Liver (tissue), 9 donors: Measurements from ENCODE around the gene ATP11C. TPM values are rescaled to one million over a fixed set of nuclear protein-coding genes. Genes with fewer than 3 reads are reported as not detected.

Experiments
- DNase-seq: peaks from one replicate; pipeline ENCODE4 v3.0.0-alpha.2; 2017; ENCODE audit warnings: low spot score
- H3K27ac ChIP-seq, 2 donors: one replicate each; pipeline ENCODE4 v1.7.0; 2013; ENCODE audit warnings: inconsistent platforms in 2 of 2, low read length in 2 of 2, control low read depth in 1 of 2, low read depth in 1 of 2, mild to moderate bottlenecking in 1 of 2
- H3K27me3 ChIP-seq, 4 donors: one replicate each; pipeline versions ENCODE4 v1.6.1 to v1.7.0; 2013; ENCODE audit warnings: low read length in 3 of 4, inconsistent platforms in 1 of 4, mild to moderate bottlenecking in 1 of 4, moderate library complexity in 1 of 4; ENCODE audit not compliant: control insufficient read depth in 4 of 4, insufficient read depth in 4 of 4
- H3K36me3 ChIP-seq, 4 donors: one replicate each; pipeline versions ENCODE4 v1.6.1 to v1.7.0; 2013; ENCODE audit warnings: low read length in 3 of 4, mild to moderate bottlenecking in 3 of 4, low read depth in 1 of 4, moderate library complexity in 1 of 4; ENCODE audit not compliant: control insufficient read depth in 4 of 4, insufficient read depth in 3 of 4
- H3K4me1 ChIP-seq, 4 donors: one replicate each; pipeline versions ENCODE4 v1.6.1 to v1.7.0; 2013; ENCODE audit warnings: low read length in 3 of 4, mild to moderate bottlenecking in 3 of 4, moderate library complexity in 1 of 4; ENCODE audit not compliant: control insufficient read depth in 4 of 4, insufficient read depth in 4 of 4
- H3K4me3 ChIP-seq, 3 donors: one replicate each; pipeline versions ENCODE4 v1.6.1 to v1.7.0; 2013; ENCODE audit warnings: low read length in 3 of 3, control low read depth in 1 of 3, low read depth in 1 of 3, mild to moderate bottlenecking in 1 of 3
- H3K9ac ChIP-seq, 2 donors: one replicate each; pipeline ENCODE4 v1.7.0; 2013; ENCODE audit warnings: low read length in 2 of 2, mild to moderate bottlenecking in 2 of 2, moderate library complexity in 2 of 2, control low read depth in 1 of 2, low read depth in 1 of 2
- H3K9me3 ChIP-seq, 4 donors: one replicate each; pipeline versions ENCODE4 v1.6.1 to v1.7.0; 2013; ENCODE audit warnings: low read length in 3 of 4; ENCODE audit not compliant: control insufficient read depth in 4 of 4
- EGR1 ChIP-seq, 2 donors: IDR thresholded peaks; 2 replicates each; pipeline ENCODE4 v1.6.1; 2016 to 2018; ENCODE audit warnings: antibody characterized with exemption in 2 of 2, low read depth in 2 of 2
- FOXA1 ChIP-seq: IDR thresholded peaks from 2 replicates; pipeline ENCODE4 v1.6.1; 2016; ENCODE audit warnings: antibody characterized with exemption
- FOXA2 ChIP-seq: IDR thresholded peaks from 2 replicates; pipeline ENCODE4 v1.6.1; 2016; ENCODE audit warnings: antibody characterized with exemption
- GABPA ChIP-seq, 2 donors: IDR thresholded peaks in 1 of 2; conservative IDR thresholded peaks in 1 of 2; 2 replicates each; pipeline ENCODE4 v1.6.1; 2016; ENCODE audit warnings: antibody characterized with exemption in 2 of 2, mild to moderate bottlenecking in 1 of 2, moderate library complexity in 1 of 2
- HNF4A ChIP-seq, 2 donors: conservative IDR thresholded peaks; 2 replicates each; pipeline ENCODE4 v1.6.1; 2016; ENCODE audit warnings: antibody characterized with exemption in 2 of 2, mild to moderate bottlenecking in 2 of 2
- HNF4G ChIP-seq: IDR thresholded peaks from 2 replicates; pipeline ENCODE4 v1.6.1; 2016; ENCODE audit warnings: antibody characterized with exemption
- JUND ChIP-seq, 2 donors: IDR thresholded peaks; 2 replicates each; pipeline ENCODE4 v1.6.1; 2016; ENCODE audit warnings: antibody characterized with exemption in 2 of 2
- NR2F2 ChIP-seq: IDR thresholded peaks from 2 replicates; pipeline ENCODE4 v1.6.1; 2016; ENCODE audit warnings: antibody characterized with exemption
- RAD21 ChIP-seq, 2 donors: IDR thresholded peaks; 2 replicates each; pipeline ENCODE4 v1.6.1; 2016; ENCODE audit warnings: antibody characterized with exemption in 2 of 2, mild to moderate bottlenecking in 2 of 2
- RXRA ChIP-seq, 2 donors: IDR thresholded peaks; 2 replicates each; pipeline ENCODE4 v1.6.1; 2017 to 2018; ENCODE audit warnings: antibody characterized with exemption in 2 of 2, mild to moderate bottlenecking in 1 of 2
- SP1 ChIP-seq: IDR thresholded peaks from 2 replicates; pipeline ENCODE4 v1.6.1; 2018; ENCODE audit warnings: antibody characterized with exemption, mild to moderate bottlenecking
- TAF1 ChIP-seq: conservative IDR thresholded peaks from 2 replicates; pipeline ENCODE4 v1.6.1; 2016; ENCODE audit warnings: antibody characterized with exemption, mild to moderate bottlenecking
- YY1 ChIP-seq: IDR thresholded peaks from 2 replicates; pipeline ENCODE4 v1.6.1; 2016; ENCODE audit warnings: antibody characterized with exemption, mild to moderate bottlenecking
- WGBS: extraction: QIAGEN DNeasy Blood & Tissue Kit; methylation state at CpG from one replicate; pipeline ENCODE4 v1.1.7; 2013; 5-methylcytosine and 5-hydroxymethylcytosine counted together
- polyA plus RNA-seq, 2 donors: library from polyadenylated mRNA; stranded (reverse) in 1 of 2; unstranded in 1 of 2; fragments of 200-250 nt in 1 of 2; fragments of >200 nt in 1 of 2; fragmentation: Nextera tagmentation in 1 of 2; extraction: Ambion mirVana in 1 of 2; gene quantifications; one replicate each; pipeline versions ENCODE4 v1.2.1 to v1.2.3, GENCODE V29; 2013 to 2015
- total RNA-seq, 2 donors: library from RNA; depleted of rRNA; stranded (reverse); fragments of >200 nt; gene quantifications; one replicate each; pipeline ENCODE4 v1.2.3, GENCODE V29; 2014
- TF ChIP-seq, protein P1 (sequence below): IDR thresholded peaks from 2 replicates; pipeline ENCODE4 v1.6.1; 2016; ENCODE audit warnings: antibody characterized with exemption
- TF ChIP-seq, protein P2 (sequence below): fragments of 150-350 bp; IDR thresholded peaks from 2 replicates; pipeline ENCODE4 v1.5.1; 2017; ENCODE audit warnings: improper control_type of control experiment, low read depth, low read length; ENCODE audit not compliant: missing input control
- TF ChIP-seq, protein P3 (sequence below): IDR thresholded peaks from 2 replicates; pipeline ENCODE4 v1.6.1; 2016; ENCODE audit warnings: antibody characterized with exemption
- TF ChIP-seq, protein P4 (sequence below): IDR thresholded peaks from 2 replicates; pipeline ENCODE4 v1.6.1; 2016; ENCODE audit warnings: antibody characterized with exemption
- TF ChIP-seq, protein P5 (sequence below): IDR thresholded peaks from 2 replicates; pipeline ENCODE4 v1.6.1; 2016; ENCODE audit warnings: antibody characterized with exemption, mild to moderate bottlenecking
- donor health status: healthy.
- donor health status: healthy.
- donor health status: healthy.
- donor health status: healthy.
- donor health status: healthy.

ATP11C gene
- total and polyA plus RNA-seq, 4 donors: 11.8 to 52.1 (median 18.9) TPM

DNA sequence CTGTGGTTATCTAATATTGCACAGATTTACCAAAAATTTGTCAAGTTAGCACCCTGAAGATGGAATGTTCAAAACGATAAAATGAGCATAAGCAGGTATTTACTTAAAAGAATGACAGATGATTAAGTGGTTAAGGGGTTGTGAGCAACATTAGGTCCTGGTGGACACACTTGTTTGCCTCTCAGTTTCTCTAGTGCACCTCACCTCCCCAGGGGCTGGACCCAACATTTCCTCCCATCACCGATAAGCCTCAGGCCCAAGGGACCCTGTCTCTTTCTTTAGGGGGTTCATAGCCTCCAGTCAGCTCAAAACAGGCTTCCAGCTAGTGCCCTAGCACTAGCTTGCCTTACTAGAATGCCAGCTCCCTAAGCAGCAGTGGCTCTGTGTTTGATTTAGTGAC is 88.0 kb downstream of the ATP11C start:
- TF ChIP-seq RAD21 (IDR thresholded peaks at IDR 0.05): no peak
- TF ChIP-seq HNF4G: no peak
- no peak for TF ChIP-seq HNF4A (conservative IDR thresholded peaks at IDR 0.05)
- no peak for TF ChIP-seq EGR1 (IDR thresholded peaks at IDR 0.05; ENCODE audit: low read depth in 2 of 2)
- no peak for TF ChIP-seq NR2F2
- TF ChIP-seq FOXA2: no peak
- TF ChIP-seq, protein P1, sequence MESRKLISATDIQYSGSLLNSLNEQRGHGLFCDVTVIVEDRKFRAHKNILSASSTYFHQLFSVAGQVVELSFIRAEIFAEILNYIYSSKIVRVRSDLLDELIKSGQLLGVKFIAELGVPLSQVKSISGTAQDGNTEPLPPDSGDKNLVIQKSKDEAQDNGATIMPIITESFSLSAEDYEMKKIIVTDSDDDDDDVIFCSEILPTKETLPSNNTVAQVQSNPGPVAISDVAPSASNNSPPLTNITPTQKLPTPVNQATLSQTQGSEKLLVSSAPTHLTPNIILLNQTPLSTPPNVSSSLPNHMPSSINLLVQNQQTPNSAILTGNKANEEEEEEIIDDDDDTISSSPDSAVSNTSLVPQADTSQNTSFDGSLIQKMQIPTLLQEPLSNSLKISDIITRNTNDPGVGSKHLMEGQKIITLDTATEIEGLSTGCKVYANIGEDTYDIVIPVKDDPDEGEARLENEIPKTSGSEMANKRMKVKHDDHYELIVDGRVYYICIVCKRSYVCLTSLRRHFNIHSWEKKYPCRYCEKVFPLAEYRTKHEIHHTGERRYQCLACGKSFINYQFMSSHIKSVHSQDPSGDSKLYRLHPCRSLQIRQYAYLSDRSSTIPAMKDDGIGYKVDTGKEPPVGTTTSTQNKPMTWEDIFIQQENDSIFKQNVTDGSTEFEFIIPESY: no peak
- no peak for TF ChIP-seq JUND (IDR thresholded peaks at IDR 0.05)
- TF ChIP-seq GABPA (IDR thresholded peaks at IDR 0.05 in 1 of 2, conservative IDR thresholded peaks at IDR 0.05 in 1 of 2): no peak
- no peak for TF ChIP-seq TAF1
- TF ChIP-seq, protein P2, sequence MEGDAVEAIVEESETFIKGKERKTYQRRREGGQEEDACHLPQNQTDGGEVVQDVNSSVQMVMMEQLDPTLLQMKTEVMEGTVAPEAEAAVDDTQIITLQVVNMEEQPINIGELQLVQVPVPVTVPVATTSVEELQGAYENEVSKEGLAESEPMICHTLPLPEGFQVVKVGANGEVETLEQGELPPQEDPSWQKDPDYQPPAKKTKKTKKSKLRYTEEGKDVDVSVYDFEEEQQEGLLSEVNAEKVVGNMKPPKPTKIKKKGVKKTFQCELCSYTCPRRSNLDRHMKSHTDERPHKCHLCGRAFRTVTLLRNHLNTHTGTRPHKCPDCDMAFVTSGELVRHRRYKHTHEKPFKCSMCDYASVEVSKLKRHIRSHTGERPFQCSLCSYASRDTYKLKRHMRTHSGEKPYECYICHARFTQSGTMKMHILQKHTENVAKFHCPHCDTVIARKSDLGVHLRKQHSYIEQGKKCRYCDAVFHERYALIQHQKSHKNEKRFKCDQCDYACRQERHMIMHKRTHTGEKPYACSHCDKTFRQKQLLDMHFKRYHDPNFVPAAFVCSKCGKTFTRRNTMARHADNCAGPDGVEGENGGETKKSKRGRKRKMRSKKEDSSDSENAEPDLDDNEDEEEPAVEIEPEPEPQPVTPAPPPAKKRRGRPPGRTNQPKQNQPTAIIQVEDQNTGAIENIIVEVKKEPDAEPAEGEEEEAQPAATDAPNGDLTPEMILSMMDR: no peak
- TF ChIP-seq, protein P3, sequence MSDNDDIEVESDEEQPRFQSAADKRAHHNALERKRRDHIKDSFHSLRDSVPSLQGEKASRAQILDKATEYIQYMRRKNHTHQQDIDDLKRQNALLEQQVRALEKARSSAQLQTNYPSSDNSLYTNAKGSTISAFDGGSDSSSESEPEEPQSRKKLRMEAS: no peak
- no peak for TF ChIP-seq YY1
- no peak for TF ChIP-seq FOXA1
- TF ChIP-seq RXRA (IDR thresholded peaks at IDR 0.05): no peak
- TF ChIP-seq, protein P4, sequence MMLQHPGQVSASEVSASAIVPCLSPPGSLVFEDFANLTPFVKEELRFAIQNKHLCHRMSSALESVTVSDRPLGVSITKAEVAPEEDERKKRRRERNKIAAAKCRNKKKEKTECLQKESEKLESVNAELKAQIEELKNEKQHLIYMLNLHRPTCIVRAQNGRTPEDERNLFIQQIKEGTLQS: no peak
- TF ChIP-seq, protein P5, sequence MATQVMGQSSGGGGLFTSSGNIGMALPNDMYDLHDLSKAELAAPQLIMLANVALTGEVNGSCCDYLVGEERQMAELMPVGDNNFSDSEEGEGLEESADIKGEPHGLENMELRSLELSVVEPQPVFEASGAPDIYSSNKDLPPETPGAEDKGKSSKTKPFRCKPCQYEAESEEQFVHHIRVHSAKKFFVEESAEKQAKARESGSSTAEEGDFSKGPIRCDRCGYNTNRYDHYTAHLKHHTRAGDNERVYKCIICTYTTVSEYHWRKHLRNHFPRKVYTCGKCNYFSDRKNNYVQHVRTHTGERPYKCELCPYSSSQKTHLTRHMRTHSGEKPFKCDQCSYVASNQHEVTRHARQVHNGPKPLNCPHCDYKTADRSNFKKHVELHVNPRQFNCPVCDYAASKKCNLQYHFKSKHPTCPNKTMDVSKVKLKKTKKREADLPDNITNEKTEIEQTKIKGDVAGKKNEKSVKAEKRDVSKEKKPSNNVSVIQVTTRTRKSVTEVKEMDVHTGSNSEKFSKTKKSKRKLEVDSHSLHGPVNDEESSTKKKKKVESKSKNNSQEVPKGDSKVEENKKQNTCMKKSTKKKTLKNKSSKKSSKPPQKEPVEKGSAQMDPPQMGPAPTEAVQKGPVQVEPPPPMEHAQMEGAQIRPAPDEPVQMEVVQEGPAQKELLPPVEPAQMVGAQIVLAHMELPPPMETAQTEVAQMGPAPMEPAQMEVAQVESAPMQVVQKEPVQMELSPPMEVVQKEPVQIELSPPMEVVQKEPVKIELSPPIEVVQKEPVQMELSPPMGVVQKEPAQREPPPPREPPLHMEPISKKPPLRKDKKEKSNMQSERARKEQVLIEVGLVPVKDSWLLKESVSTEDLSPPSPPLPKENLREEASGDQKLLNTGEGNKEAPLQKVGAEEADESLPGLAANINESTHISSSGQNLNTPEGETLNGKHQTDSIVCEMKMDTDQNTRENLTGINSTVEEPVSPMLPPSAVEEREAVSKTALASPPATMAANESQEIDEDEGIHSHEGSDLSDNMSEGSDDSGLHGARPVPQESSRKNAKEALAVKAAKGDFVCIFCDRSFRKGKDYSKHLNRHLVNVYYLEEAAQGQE: no peak
- no peak for TF ChIP-seq SP1
- no peaks in the 10 kb centered on the region for H3K36me3 ChIP-seq
- no peaks in the 10 kb centered on the region for H3K9me3 ChIP-seq
- WGBS: 69% methylated on average over 2 of the region's 2 CpGs
- no peak overlapping the region for H3K9ac ChIP-seq
- DNase-seq: no peak
- peaks cover 0 to 4% (median 3%) of the 10 kb centered on the region in 4 donors for H3K4me1 ChIP-seq
- no peak overlapping the region for H3K4me3 ChIP-seq
- peak overlapping the region in 1 of 2 donors; percentile 54 for H3K27ac ChIP-seq
- H3K27me3 ChIP-seq: peaks cover 0 to 2% (median 0%) of the 10 kb centered on the region in 4 donors
